ENCODE measurements around the gene ITCH. TPM values are rescaled to one million over a fixed set of nuclear protein-coding genes. Genes with fewer than 3 reads are reported as not detected.

The ITCH gene
- total RNA-seq, 4 donors from 2014 or later, result 35.2 to 82.8 (median 65.3) TPM

DNA sequence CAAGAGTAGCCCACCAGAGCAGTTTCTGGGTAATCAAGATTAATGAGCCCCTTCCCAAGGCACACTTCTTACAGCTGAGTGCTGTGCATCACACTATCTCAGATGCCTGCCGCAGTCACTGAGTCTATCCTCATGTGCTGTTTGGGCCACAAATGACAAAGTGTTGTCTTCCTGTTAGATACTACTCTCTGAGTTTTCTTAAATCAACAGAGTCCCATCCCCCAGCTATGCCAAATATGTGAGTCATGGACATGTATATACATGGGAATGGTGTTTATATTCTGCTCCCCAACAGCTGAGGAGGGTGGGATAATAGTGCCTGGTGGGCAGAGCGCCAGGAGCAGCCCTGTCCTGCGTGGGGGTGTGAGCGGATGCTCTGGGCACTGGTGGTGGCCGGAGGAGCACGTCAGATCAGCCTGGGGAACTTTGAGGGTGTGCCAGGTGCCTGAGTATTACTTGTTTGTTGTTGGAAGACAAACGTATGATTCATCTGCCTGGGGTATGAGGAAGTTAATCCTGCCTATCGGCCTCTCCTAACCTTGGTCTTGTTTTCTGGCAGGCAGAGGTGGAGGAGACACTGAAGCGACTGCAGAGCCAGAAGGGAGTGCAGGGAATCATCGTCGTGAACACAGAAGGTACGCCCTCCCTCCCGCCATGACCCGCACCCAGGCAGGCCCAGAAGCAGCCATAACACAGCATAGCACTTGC lies 162.8 kb downstream of the ITCH start:
- in situ Hi-C loops (cut with MboI; ENCODE audit: low pct_ligation_motif_present in 1 of 4, low pct_unique_long_range_greater_than_20kb in 1 of 4, low sequenced_read_pairs in 3 of 4), result loop anchor here in 1 of 4 donors (10.0 kb wide), 1 partner anchor 211 kb away; no protein-coding TSS in a partner anchor
- Histone ChIP-seq H3K9me3 (no peaks in the 10 kb centered on the region), H3K4me1 (peaks cover 40 to 80% (median 47%) of the 10 kb centered on the region in 4 donors), H3K36me3 (peaks cover 0 to 21% (median 9%) of the 10 kb centered on the region in 4 donors), H3K27me3 (no peaks in the 10 kb centered on the region), H3K4me3 (no peak overlapping the region), H3K27ac (peak overlapping the region; percentile 81 to 91 (median 86))
- DNase-seq, result peak; percentile 90
- intact Hi-C loops (cut with DNase I; ENCODE audit: low total_unique reads), result no loop called here
- TF ChIP-seq EP300 (IDR thresholded peaks at IDR 0.05; ENCODE audit: low read depth), result no peak
- peak in 1 of 5 experiments; percentile 9 for TF ChIP-seq CTCF (IDR thresholded peaks at IDR 0.05)
- TF ChIP-seq POLR2A (IDR thresholded peaks at IDR 0.05), result peak; percentile 63
- TF ChIP-seq POLR2AphosphoS5 (IDR thresholded peaks at IDR 0.05), result peak; percentile 32 to 89 (median 77)
- 31 to 64% methylated on average over 5 to 14 of the region's 14 CpGs for WGBS, 2 donors (ENCODE audit: low coverage in 1 of 2)

GRCh38 chr20:34526466-34526865 lies 163.4 kb downstream of the ITCH start:
- DNase-seq, result no peak
- peak overlapping the region; percentile 81 to 91 (median 86) for H3K27ac ChIP-seq
- 54 to 60% methylated on average over 4 to 5 of the region's 5 CpGs for WGBS, 2 donors (ENCODE audit: low coverage in 1 of 2)
- intact Hi-C loops (cut with DNase I; ENCODE audit: low total_unique reads), result no loop called here
- in situ Hi-C loops (cut with MboI; ENCODE audit: low pct_ligation_motif_present in 1 of 4, low pct_unique_long_range_greater_than_20kb in 1 of 4, low sequenced_read_pairs in 3 of 4), result loop anchor here in 1 of 4 donors (10.0 kb wide), 1 partner anchor 212 kb away; no protein-coding TSS in a partner anchor
- peaks cover 0 to 21% (median 9%) of the 10 kb centered on the region in 4 donors for H3K36me3 ChIP-seq
- H3K4me3 ChIP-seq, result no peak overlapping the region
- H3K9me3 ChIP-seq, result no peaks in the 10 kb centered on the region
- H3K27me3 ChIP-seq, result no peaks in the 10 kb centered on the region
- H3K4me1 ChIP-seq, result peaks cover 40 to 76% (median 47%) of the 10 kb centered on the region in 4 donors
- no peak for TF ChIP-seq CTCF (IDR thresholded peaks at IDR 0.05)
- no peak for TF ChIP-seq POLR2AphosphoS5 (IDR thresholded peaks at IDR 0.05)
- no peak for TF ChIP-seq POLR2A (IDR thresholded peaks at IDR 0.05)
- TF ChIP-seq EP300 (IDR thresholded peaks at IDR 0.05; ENCODE audit: low read depth), result no peak

DNA sequence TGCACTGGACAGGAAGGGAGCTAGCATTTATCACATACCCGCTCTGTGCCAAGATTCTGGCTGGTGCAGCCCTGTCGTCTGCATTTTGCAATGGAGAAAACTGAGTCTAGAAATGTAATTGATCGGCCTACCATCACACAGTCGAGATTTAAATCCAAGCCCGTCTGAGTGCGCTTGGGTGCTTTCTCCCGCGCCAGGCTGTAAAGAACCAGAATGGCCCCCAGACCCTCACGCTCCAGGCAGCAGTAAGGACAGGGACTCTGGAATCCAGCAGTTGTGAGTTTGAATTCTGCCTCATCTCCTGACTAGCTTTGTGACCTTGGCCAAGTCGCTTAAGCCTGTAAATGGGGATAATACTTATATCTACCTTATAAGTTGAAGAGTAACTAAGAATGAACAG lies 163.9 kb downstream of the ITCH start:
- H3K27me3 ChIP-seq, result no peaks in the 10 kb centered on the region
- intact Hi-C loops (cut with DNase I; ENCODE audit: low total_unique reads) (no loop called here), in situ Hi-C loops (cut with MboI; ENCODE audit: low pct_ligation_motif_present in 1 of 4, low pct_unique_long_range_greater_than_20kb in 1 of 4, low sequenced_read_pairs in 3 of 4) (loop anchor here in 1 of 4 donors (10.0 kb wide), 1 partner anchor 212 kb away; no protein-coding TSS in a partner anchor)
- no peak for DNase-seq
- peaks cover 40 to 70% (median 46%) of the 10 kb centered on the region in 4 donors for H3K4me1 ChIP-seq
- H3K36me3 ChIP-seq, result peaks cover 0 to 21% (median 9%) of the 10 kb centered on the region in 4 donors
- no peak overlapping the region for H3K4me3 ChIP-seq
- no peaks in the 10 kb centered on the region for H3K9me3 ChIP-seq
- 82 to 84% methylated on average over 3 to 10 of the region's 10 CpGs for WGBS, 2 donors (ENCODE audit: low coverage in 1 of 2)
- H3K27ac ChIP-seq, result peak overlapping the region; percentile 81 to 91 (median 86)
- TF ChIP-seq EP300 (IDR thresholded peaks at IDR 0.05; ENCODE audit: low read depth) (no peak), POLR2AphosphoS5 (IDR thresholded peaks at IDR 0.05) (no peak)

DNA sequence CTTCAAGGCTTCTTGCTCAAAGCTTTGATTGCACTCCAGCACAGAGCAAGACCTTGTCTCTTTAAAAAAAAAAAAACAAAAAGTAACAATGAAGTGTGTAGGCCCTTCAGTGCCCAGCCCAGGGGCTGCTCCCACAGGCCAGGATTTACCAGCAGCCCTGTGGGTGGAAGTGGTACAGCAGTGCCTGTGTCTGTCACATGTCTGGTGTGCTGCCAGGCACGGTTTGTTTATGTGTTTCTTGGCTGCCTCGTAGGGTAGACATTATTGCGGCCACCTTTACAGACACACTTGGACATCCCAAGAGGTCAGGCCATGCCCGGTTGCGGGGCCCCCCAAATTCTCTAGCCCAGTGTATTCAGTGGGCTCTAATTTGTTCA lies 165.8 kb downstream of the ITCH start:
- in situ Hi-C loops (cut with MboI; ENCODE audit: low pct_ligation_motif_present in 1 of 4, low pct_unique_long_range_greater_than_20kb in 1 of 4, low sequenced_read_pairs in 3 of 4), result loop anchor here in 1 of 4 donors (10.0 kb wide), 1 partner anchor 214 kb away; no protein-coding TSS in a partner anchor
- H3K4me1 ChIP-seq, result peaks cover 27 to 51% (median 31%) of the 10 kb centered on the region in 4 donors
- H3K27ac ChIP-seq, result peak overlapping the region in 2 of 4 donors; percentile 14 to 26
- intact Hi-C loops (cut with DNase I; ENCODE audit: low total_unique reads), result no loop called here
- 56% methylated on average over 5 of the region's 5 CpGs; no CpG with 5 or more reads in 1 of the 2 donors for WGBS, 2 donors (ENCODE audit: low coverage in 1 of 2)
- no peak for DNase-seq
- peaks cover 0 to 25% (median 12%) of the 10 kb centered on the region in 4 donors for H3K36me3 ChIP-seq
- no peak overlapping the region for H3K4me3 ChIP-seq
- no peaks in the 10 kb centered on the region for H3K9me3 ChIP-seq
- TF ChIP-seq POLR2A (IDR thresholded peaks at IDR 0.05) (no peak), EP300 (IDR thresholded peaks at IDR 0.05; ENCODE audit: low read depth) (no peak)
- H3K27me3 ChIP-seq, result no peaks in the 10 kb centered on the region

GRCh38 chr20:34529742-34530141 lies 166.7 kb downstream of the ITCH start:
- in situ Hi-C loops (cut with MboI; ENCODE audit: low pct_ligation_motif_present in 1 of 4, low pct_unique_long_range_greater_than_20kb in 1 of 4, low sequenced_read_pairs in 3 of 4), result loop anchor here in 1 of 4 donors (10.0 kb wide), 1 partner anchor 215 kb away; no protein-coding TSS in a partner anchor
- DNase-seq, result no peak
- intact Hi-C loops (cut with DNase I; ENCODE audit: low total_unique reads), result no loop called here
- Histone ChIP-seq H3K27ac (no peak overlapping the region), H3K36me3 (peaks cover 0 to 32% (median 16%) of the 10 kb centered on the region in 4 donors), H3K9me3 (no peaks in the 10 kb centered on the region), H3K4me1 (peaks cover 27 to 44% (median 29%) of the 10 kb centered on the region in 4 donors), H3K4me3 (no peak overlapping the region), H3K27me3 (no peaks in the 10 kb centered on the region)
- 86 to 88% methylated on average over 1 to 3 of the region's 3 CpGs for WGBS, 2 donors (ENCODE audit: low coverage in 1 of 2)
- TF ChIP-seq EP300 (IDR thresholded peaks at IDR 0.05; ENCODE audit: low read depth) (no peak), CTCF (IDR thresholded peaks at IDR 0.05) (no peak), POLR2AphosphoS5 (IDR thresholded peaks at IDR 0.05) (no peak), POLR2A (IDR thresholded peaks at IDR 0.05) (no peak)

All from transverse colon (tissue), 4 donors.